T1000 (cell line): ENCODE results near the gene RGL3.
A peak's percentile ranks its signal among the peaks of the same experiment; 100 is the strongest.
"Not testable (repeated sequence)": the region's sequence is repeated elsewhere in the genome, so short reads cannot be mapped to it uniquely, and the experiment has no call there.

ENCODE experiments used
- DNase-seq: peaks from one replicate; lab custom pipeline; 2025; ENCODE audit warnings: mixed read lengths; lab: John Stamatoyannopoulos, UW

The RGL3 gene

DNA sequence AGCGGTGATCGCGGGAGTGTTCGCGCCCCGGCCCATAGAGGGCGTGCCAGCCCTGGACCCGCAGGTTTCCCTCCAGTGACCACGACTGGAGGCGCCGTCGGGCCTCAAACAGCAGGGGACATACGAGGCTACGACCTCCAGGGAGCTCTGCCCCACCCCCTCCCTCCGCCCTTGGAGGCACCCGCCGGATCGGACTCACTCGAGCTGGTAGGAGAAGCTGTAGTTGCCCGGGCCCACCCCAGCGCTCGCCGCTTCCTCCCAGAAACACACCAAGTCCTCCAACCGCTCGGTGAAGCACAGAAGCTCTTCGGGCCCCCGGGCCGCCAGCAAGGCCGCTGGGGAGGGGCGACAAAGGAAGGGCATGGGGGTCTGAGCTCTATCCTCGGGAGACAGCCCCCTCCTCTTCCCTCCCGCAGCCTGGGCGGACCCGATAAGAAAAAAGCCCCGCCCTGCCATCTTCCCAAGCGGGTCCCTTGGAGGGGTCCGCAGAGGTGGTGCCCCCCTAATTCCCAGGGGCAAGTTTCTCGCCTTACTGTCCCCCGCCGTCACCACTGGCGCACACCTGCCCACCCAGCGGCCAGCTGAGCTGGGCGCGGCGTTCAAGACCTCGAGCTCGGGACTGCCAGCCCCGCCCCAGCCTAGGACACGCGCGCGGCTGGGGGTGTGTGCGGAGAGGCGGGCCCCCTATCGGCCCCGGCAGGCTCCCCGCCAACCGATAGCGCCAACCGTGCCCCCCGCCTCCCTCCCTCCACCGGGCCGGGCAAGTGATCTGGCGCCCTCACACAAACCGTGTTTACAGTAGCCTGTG, 36.0 kb downstream of the RGL3 start:
- peak; percentile 20 for DNase-seq

GRCh38 chr19:11380653-11381537, 38.2 kb downstream of the RGL3 start:
- peak; percentile 93 for DNase-seq

- no peak for DNase-seq
Measured at GRCh38 chr19:11379857-11380350, 39.2 kb downstream of the RGL3 start.

- not testable (repeated sequence) for DNase-seq
Measured at GRCh38 chr19:11379269-11379845, 39.8 kb downstream of the RGL3 start.

GRCh38 chr19:11378319-11379189, 40.6 kb downstream of the RGL3 start:
- peak; percentile 29 for DNase-seq

- no peak for DNase-seq
Measured at GRCh38 chr19:11377756-11378155, 41.4 kb downstream of the RGL3 start.

GRCh38 chr19:11377237-11377636, 41.9 kb downstream of the RGL3 start:
- peak; percentile 23 for DNase-seq

DNA sequence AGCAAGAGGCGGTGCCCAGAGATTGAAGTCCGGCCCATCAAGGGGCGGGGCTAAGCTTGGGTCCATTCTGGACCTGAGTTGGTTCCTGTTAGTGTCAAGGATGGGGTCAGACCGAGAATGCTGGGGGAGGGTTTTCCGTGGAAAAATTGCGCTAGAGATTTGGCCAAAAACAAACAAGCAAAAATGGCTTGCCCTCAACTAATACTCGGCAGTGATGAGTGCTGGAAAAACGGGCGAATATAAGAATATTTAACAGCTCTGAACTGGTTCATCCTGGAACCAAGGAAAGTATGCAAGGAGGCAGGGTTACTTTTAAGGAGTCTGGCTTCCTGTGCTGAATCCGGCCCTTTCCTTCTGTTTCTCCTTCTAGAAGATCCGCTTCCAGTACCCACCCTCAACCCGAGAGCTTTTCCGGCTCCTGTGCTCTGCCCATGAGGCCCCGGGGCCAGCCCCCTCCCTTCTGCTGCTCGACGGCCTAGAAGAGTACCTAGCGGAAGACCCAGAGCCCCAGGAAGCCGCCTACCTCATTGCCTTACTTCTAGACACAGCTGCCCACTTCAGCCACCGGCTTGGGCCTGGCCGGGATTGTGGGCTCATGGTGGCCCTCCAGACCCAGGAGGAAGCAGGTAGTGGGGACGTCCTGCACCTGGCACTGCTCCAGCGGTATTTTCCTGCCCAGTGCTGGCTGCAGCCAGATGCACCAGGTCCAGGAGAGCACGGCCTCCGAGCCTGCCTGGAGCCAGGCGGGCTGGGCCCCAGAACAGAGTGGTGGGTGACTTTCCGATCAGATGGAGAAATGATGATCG, 43.8 kb downstream of the RGL3 start:
- DNase-seq = no peak

- DNase-seq = peak; percentile 93
Measured at GRCh38 chr19:11374433-11375142, 44.5 kb downstream of the RGL3 start, which contains the start of gene SWSAP1. Gene SWSAP1, plus strand, starts transcription at chr19:11374666. Its CDS starts 15 bp downstream, at chr19:11374681.

- no peak for DNase-seq
Measured at GRCh38 chr19:11373885-11374432, 45.2 kb downstream of the RGL3 start.

GRCh38 chr19:11373166-11373884, 45.8 kb downstream of the RGL3 start:
- no peak for DNase-seq

- no peak for DNase-seq
Measured at GRCh38 chr19:11370744-11371143, 48.4 kb downstream of the RGL3 start.

GRCh38 chr19:11367528-11367927, 51.6 kb downstream of the RGL3 start:
- DNase-seq = no peak

DNA sequence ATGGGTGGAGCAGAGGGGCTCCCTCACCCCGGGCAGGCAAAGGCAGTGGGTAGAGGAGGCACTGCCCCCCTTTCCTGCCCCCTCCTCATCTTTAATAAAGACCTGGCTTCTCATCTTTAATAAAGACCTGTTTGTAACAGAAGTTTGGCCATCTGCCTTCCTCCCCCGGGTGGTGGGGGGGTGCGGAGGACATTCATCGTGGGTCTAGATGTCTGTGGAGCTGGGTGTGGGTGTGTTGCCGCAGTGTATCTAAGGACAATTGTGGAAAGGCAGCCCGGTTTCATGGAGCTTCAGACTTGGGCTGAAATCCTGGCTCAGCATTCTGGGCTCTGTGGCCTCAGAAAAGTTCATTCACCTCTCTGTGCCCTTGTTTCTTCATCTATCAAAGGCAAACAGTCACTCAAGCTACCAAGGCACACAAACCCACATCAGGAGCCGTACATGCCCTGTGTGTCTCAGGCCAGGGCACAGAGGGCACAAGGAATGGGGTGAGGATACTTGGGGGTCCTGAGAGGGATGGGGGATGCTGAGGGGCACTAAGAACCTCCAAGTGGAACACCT, 53.5 kb downstream of the RGL3 start:
- DNase-seq = no peak

DNA sequence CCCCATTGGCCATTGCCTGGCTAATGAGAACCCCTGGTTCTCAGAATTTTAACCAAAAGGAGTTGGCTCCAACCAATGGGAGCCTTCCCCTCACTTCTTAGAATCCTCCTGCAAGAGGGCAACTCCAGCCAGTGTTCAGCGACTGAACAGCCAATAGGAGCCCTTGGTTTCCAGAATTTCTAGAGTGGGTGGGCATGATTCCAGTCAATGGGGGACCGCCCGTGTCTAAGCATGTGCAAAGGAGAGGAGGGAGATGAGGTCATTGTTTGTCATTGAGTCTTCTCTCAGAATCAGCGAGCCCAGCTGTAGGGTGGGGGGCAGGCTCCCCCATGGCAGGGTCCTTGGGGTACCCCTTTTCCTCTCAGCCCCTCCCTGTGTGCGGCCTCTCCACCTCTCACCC, 54.2 kb downstream of the RGL3 start:
- no peak for DNase-seq

DNA sequence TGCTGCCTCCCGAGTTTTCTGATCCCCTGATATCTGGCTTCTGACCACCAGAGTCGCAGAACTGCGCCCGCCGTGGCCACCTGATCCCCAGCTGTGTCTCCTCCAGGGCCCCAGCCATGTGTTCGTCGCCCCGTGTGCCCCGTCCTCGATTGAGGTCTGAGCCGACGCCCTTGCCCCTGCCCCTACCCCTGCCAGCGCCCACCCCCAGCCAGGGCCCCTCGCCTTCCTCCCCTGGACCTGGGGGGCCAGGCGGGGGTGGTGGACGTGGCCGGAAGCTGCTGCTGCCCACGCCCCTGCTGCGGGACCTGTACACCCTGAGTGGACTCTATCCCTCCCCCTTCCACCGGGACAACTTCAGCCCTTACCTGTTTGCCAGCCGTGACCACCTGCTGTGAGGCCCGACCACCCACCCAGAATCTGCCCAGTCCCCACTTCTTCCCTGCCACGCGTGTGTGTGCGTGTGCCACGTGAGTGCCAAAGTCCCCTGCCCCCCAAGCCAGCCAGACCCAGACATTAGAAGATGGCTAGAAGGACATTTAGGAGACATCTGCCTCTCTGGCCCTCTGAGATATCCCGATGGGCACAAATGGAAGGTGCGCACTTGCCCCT, 54.7 kb downstream of the RGL3 start:
- no peak for DNase-seq

- no peak for DNase-seq
Measured at GRCh38 chr19:11363881-11364280, 55.2 kb downstream of the RGL3 start.
